ENCODE data around the gene TNFRSF21.
"Not testable (repeated sequence)": the region's sequence is repeated elsewhere in the genome, so short reads cannot be mapped to it uniquely, and the experiment has no call there.

TNFRSF21 gene

DNA sequence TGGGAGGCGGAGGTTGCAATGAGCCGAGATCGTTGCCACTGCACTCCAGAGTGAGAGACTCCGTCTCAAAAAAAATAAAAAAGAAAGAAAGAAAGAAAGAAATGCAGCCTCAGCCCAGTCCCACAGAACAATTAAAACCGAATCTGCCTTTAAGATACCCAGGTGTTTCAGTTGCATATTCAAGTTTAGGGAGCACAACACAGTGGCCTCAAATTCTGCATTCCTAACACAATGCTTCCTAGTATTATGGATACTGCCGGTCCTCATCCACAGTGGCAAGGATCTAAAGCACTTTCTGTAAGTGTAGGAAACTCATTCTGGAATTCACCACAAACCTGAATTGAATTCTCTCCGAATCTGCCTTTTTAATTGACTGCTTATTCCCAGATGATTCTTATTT is 80.5 kb downstream of the TNFRSF21 start:
- TF ChIP-seq CTCF (IDR thresholded peaks at IDR 0.05; ENCODE audit: control insufficient read depth, insufficient read depth, low read depth, low read length, missing control alignments) = no peak
- no peak for DNase-seq (ENCODE audit: low read depth)
- no peak overlapping the region for H3K4me3 ChIP-seq (ENCODE audit: control insufficient read depth, low read depth, low read length)

GRCh38 chr6:47228093-47228492 is 81.6 kb downstream of the TNFRSF21 start:
- not testable (repeated sequence) for DNase-seq (ENCODE audit: low read depth); H3K4me3 ChIP-seq (ENCODE audit: control insufficient read depth, low read depth, low read length)

DNA sequence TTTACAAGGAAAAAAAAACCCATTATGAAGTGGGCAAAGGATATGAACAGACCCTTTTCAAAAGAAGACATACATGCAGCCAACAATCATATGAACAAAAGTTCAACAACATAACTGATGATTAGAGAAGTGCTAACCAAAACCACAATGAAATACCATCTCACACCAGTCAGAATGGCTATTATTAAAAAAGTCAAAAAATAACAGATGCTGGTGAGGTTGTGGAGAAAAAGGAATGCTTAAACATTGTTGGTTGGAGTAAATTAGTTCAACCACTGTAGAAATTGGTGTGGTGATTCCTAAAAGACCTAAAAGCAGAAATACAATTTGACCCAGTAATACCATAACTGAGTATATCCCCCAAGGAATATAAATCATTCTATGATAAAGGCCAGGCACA is 86.5 kb downstream of the TNFRSF21 start:
- DNase-seq (ENCODE audit: low read depth) = not testable (repeated sequence)

GRCh38 chr6:47221565-47221964 is 88.1 kb downstream of the TNFRSF21 start:
- no peak for DNase-seq (ENCODE audit: low read depth)
- H3K4me3 ChIP-seq (ENCODE audit: control insufficient read depth, low read depth, low read length) = no peak overlapping the region
- TF ChIP-seq CTCF (IDR thresholded peaks at IDR 0.05; ENCODE audit: control insufficient read depth, insufficient read depth, low read depth, low read length, missing control alignments) = no peak

More for the DNA sequence above, 86.5 kb downstream of the TNFRSF21 start:
- H3K4me3 ChIP-seq (ENCODE audit: control insufficient read depth, low read depth, low read length) = not testable (repeated sequence)

DNA sequence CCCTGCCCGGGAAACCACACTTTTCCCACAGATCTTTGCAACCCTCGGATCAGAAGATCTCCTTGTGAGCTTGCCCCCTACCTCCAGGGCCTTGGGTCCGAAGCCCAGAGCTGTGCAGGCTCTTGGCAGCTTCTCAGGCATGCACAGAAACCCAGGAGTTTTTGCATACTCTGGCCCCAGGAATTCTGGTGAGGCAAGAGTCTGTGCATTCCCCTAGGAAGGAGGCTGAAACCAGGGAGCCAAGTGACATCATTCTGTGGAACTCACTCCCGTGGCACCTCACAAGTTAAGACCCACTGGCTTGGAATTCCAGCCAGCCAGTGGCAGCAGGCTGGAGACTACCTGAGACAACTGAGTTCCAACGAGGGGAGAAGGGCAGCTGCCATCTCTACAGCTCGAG is 100.1 kb downstream of the TNFRSF21 start:
- DNase-seq (ENCODE audit: low read depth) = no peak
- TF ChIP-seq CTCF (IDR thresholded peaks at IDR 0.05; ENCODE audit: control insufficient read depth, insufficient read depth, low read depth, low read length, missing control alignments) = no peak
- H3K4me3 ChIP-seq (ENCODE audit: control insufficient read depth, low read depth, low read length) = no peak overlapping the region

- no peak for DNase-seq (ENCODE audit: low read depth)
These were observed 102.4 kb downstream of the TNFRSF21 start for GRCh38 chr6:47207261-47207660.

DNA sequence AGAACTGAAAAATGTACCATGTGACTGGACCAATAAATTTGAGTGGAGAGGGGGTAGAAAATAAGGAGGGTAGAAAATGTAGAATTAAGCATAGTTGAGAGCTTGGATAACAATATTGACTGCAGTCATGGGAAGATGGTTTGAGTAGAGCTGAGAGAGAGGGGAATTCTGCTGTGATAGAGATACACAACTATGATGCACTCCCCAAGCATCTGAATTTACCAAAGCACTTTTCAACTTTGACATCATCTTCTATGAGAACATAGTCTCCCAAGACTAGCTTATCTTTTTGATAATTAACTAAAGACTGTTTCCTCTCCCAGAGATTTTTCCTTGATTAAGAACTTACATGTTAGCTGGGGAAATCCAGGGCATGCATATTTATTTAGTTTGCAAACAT is 103.1 kb downstream of the TNFRSF21 start:
- no peak for DNase-seq (ENCODE audit: low read depth)
- no peak for TF ChIP-seq CTCF (IDR thresholded peaks at IDR 0.05; ENCODE audit: control insufficient read depth, insufficient read depth, low read depth, low read length, missing control alignments)

More at GRCh38 chr6:47207261-47207660, 102.4 kb downstream of the TNFRSF21 start:
- no peak for TF ChIP-seq CTCF (IDR thresholded peaks at IDR 0.05; ENCODE audit: control insufficient read depth, insufficient read depth, low read depth, low read length, missing control alignments)
- H3K4me3 ChIP-seq (ENCODE audit: control insufficient read depth, low read depth, low read length) = no peak overlapping the region

GRCh38 chr6:47203938-47204611 is 105.6 kb downstream of the TNFRSF21 start:
- no peak for TF ChIP-seq CTCF (IDR thresholded peaks at IDR 0.05; ENCODE audit: control insufficient read depth, insufficient read depth, low read depth, low read length, missing control alignments)
- H3K4me3 ChIP-seq (ENCODE audit: control insufficient read depth, low read depth, low read length) = no peak overlapping the region
- DNase-seq (ENCODE audit: low read depth) = no peak

More for the DNA sequence above, 103.1 kb downstream of the TNFRSF21 start:
- H3K4me3 ChIP-seq (ENCODE audit: control insufficient read depth, low read depth, low read length) = no peak overlapping the region

Data from AG09309 (cell line).